HepG2 (cell line): ENCODE measurements around the gene ZNF74. TPM values are rescaled to one million over a fixed set of nuclear protein-coding genes. Genes with fewer than 3 reads are reported as not detected.

ENCODE experiments used
- ARID4A ChIP-seq: sonication (generic); formaldehyde crosslinking; IDR thresholded peaks from 2 replicates; pipeline ENCODE4 v1.5.0; 2020; ENCODE audit warnings: mild to moderate bottlenecking, missing genetic modification reagents, borderline replicate concordance
- EEA1 ChIP-seq: sonication (generic); formaldehyde crosslinking; IDR thresholded peaks from 2 replicates; pipeline ENCODE4 v1.5.1; 2020; ENCODE audit warnings: mild to moderate bottlenecking, missing genetic modification reagents, borderline replicate concordance
- GABPB1 ChIP-seq: IDR thresholded peaks from 2 replicates; pipeline ENCODE4 v1.6.1; 2016; ENCODE audit warnings: mild to moderate bottlenecking, missing genetic modification reagents, moderate library complexity, missing compliant biosample characterization
- GLI4 ChIP-seq: sonication (generic); formaldehyde crosslinking; IDR thresholded peaks from 2 replicates; pipeline ENCODE4 v1.5.1; 2020; ENCODE audit warnings: missing genetic modification reagents, mild to moderate bottlenecking, moderate library complexity, borderline replicate concordance
- GTF2F1 ChIP-seq: fragments of 150-350 bp; IDR thresholded peaks from 2 replicates; pipeline ENCODE4 v1.6.1; 2014; ENCODE audit warnings: low read length
- GTF3A ChIP-seq: sonication (generic); formaldehyde crosslinking; conservative IDR thresholded peaks from 2 replicates; pipeline ENCODE4 v1.4.0; 2020; ENCODE audit warnings: mild to moderate bottlenecking, missing genetic modification reagents
- KLF6 ChIP-seq: IDR thresholded peaks from 2 replicates; pipeline ENCODE4 v1.8.0; 2016; ENCODE audit warnings: missing biosample characterization, missing genetic modification reagents
- MED1 ChIP-seq: sonication (generic); formaldehyde crosslinking; IDR thresholded peaks from 2 replicates; pipeline ENCODE4 v1.4.0; 2020; ENCODE audit warnings: missing genetic modification reagents
- NKX3-1 ChIP-seq: sonication (generic); formaldehyde crosslinking; IDR thresholded peaks from 2 replicates; pipeline ENCODE4 v1.5.0; 2020; ENCODE audit warnings: missing genetic modification reagents
- NPAS2 ChIP-seq: sonication (generic); formaldehyde crosslinking; IDR thresholded peaks from 2 replicates; pipeline ENCODE4 v1.8.0; 2022; ENCODE audit warnings: mild to moderate bottlenecking, missing genetic modification reagents, borderline replicate concordance
- PHF8 ChIP-seq: sonication (generic); formaldehyde crosslinking; IDR thresholded peaks from 2 replicates; pipeline ENCODE4 v1.5.0; 2020; ENCODE audit warnings: missing genetic modification reagents
- PPARG ChIP-seq: conservative IDR thresholded peaks from 2 replicates; pipeline ENCODE4 v1.6.1; 2016; ENCODE audit warnings: missing biosample characterization, missing genetic modification reagents
- SP2 ChIP-seq: sonication (generic); formaldehyde crosslinking; IDR thresholded peaks from 2 replicates; pipeline ENCODE4 v1.5.1; 2020; ENCODE audit warnings: mild to moderate bottlenecking, missing genetic modification reagents
- SRSF9 ChIP-seq: fragments of 200-400 bp; formaldehyde crosslinking; IDR thresholded peaks from 2 replicates; pipeline ENCODE4 v1.6.1; 2018; ENCODE audit warnings: borderline replicate concordance, mild to moderate bottlenecking, low read depth, low read length; ENCODE audit not compliant: insufficient read depth, poor library complexity, severe bottlenecking
- YEATS2 ChIP-seq: sonication (generic); formaldehyde crosslinking; IDR thresholded peaks from 2 replicates; pipeline ENCODE4 v1.4.0; 2020; ENCODE audit warnings: missing genetic modification reagents, borderline replicate concordance
- ZBTB43 ChIP-seq: sonication (generic); formaldehyde crosslinking; conservative IDR thresholded peaks from 2 replicates; pipeline ENCODE4 v1.4.0; 2020; ENCODE audit warnings: missing genetic modification reagents
- ZGPAT ChIP-seq: IDR thresholded peaks from 2 replicates; pipeline ENCODE4 v1.6.1; 2016; ENCODE audit warnings: mild to moderate bottlenecking
- ZNF256 ChIP-seq: sonication (generic); formaldehyde crosslinking; conservative IDR thresholded peaks from 2 replicates; pipeline ENCODE4 v1.4.0; 2020; ENCODE audit warnings: missing genetic modification reagents
- ZNF501 ChIP-seq: sonication (generic); formaldehyde crosslinking; IDR thresholded peaks from 2 replicates; pipeline ENCODE4 v1.5.1; 2020; ENCODE audit warnings: mild to moderate bottlenecking, moderate library complexity, missing genetic modification reagents
- ZNF704 ChIP-seq: sonication (generic); formaldehyde crosslinking; IDR thresholded peaks from 2 replicates; pipeline ENCODE4 v1.8.1; 2023; ENCODE audit warnings: mild to moderate bottlenecking, inconsistent platforms, moderate library complexity, missing genetic modification reagents, borderline replicate concordance
- polyA plus RNA-seq, 8 experiments: library from polyadenylated mRNA; depleted of rRNA in 3 of 8; stranded (reverse) in 7 of 8; unstranded in 1 of 8; fragments of >200 nt; fragmentation: Illumina TruSeq in 4 of 8; extraction: Trizol in 4 of 8; gene quantifications; 2 replicates each; pipeline versions ENCODE4 v1.2.1 to v1.2.3, GENCODE V29; 2011 to 2016; ENCODE audit warnings: low read depth in 4 of 8, missing spikeins in 1 of 8, mixed read lengths in 1 of 8; ENCODE audit not compliant: insufficient read depth in 1 of 8
- total RNA-seq, 5 experiments: library from RNA; depleted of rRNA; stranded (reverse); fragments of >200 nt; fragmentation: Illumina TruSeq; extraction: Trizol; gene quantifications; 2 replicates each; pipeline ENCODE4 v1.2.3, GENCODE V29; 2016; ENCODE audit warnings: low read depth in 1 of 5

The ZNF74 gene
- total and polyA plus RNA-seq, 2 of the 13 experiments (the other 11 are each of a cell fraction or from before 2014, with no cell fraction given) = 6.3 to 9.1 TPM

GRCh38 chr22:20393705-20394476 lies at the start of gene ZNF74 (continued):
- TF ChIP-seq ZNF704 (peak; percentile 50; the same call in 1 of the 2 replicates), ZNF256 (peak; percentile 74; the same call in 1 of the 2 replicates), MED1 (CRISPR knock-in tag) (peak; percentile 46; the same call in 1 of the 2 replicates), KLF6 (CRISPR knock-in tag) (0 out of 2 replicates have a peak, but pooled peaks have one; percentile 59), ZGPAT (CRISPR knock-in tag) (peak; percentile 65), GABPB1 (CRISPR knock-in tag) (peak; percentile 86), ZBTB43 (CRISPR knock-in tag) (no peak), GTF3A (no peak), YEATS2 (CRISPR knock-in tag) (peak; percentile 68; the same call in 1 of the 2 replicates), PPARG (peak; percentile 45; the same call in 1 of the 2 replicates), PHF8 (CRISPR knock-in tag) (peak; percentile 96), NKX3-1 (CRISPR knock-in tag) (peak; percentile 79; the same call in 1 of the 2 replicates), ZNF501 (peak; percentile 68), SP2 (0 out of 2 replicates have a peak, but pooled peaks have one; percentile 46), SRSF9 (no peak), EEA1 (CRISPR knock-in tag) (peak; percentile 82; the same call in 1 of the 2 replicates), GTF2F1 (no peak), GLI4 (CRISPR knock-in tag) (peak; percentile 36; the same call in 1 of the 2 replicates), NPAS2 (CRISPR knock-in tag) (0 out of 2 replicates have a peak, but pooled peaks have one; percentile 24), ARID4A (CRISPR knock-in tag) (peak; percentile 90)
